Cardiac fibroblast (primary cell): ENCODE measurements around the gene ANKRD13A.
"Not testable (repeated sequence)": the region's sequence is repeated elsewhere in the genome, so short reads cannot be mapped to it uniquely, and the experiment has no call there.

Source experiments
- DNase-seq, 2 donors: peaks; one replicate each; pipeline versions ENCODE4 v3.0.0 to v3.0.0-alpha.2; 2010; ENCODE audit warnings: low read depth in 2 of 2
- H3K4me3 ChIP-seq, 2 donors: replicated peaks in 1 of 2; 1 replicate in 1 of 2; 2 replicates in 1 of 2; pipeline ENCODE4 v1.5.1; 2011; ENCODE audit warnings: low read depth in 2 of 2, low read length in 2 of 2, mild to moderate bottlenecking in 2 of 2, moderate library complexity in 1 of 2
- TF ChIP-seq, protein P1 (sequence below): IDR thresholded peaks from one replicate; pipeline ENCODE4 v1.5.1; 2011; ENCODE audit warnings: low read depth, mild to moderate bottlenecking, low read length, inconsistent platforms

Gene ANKRD13A

DNA sequence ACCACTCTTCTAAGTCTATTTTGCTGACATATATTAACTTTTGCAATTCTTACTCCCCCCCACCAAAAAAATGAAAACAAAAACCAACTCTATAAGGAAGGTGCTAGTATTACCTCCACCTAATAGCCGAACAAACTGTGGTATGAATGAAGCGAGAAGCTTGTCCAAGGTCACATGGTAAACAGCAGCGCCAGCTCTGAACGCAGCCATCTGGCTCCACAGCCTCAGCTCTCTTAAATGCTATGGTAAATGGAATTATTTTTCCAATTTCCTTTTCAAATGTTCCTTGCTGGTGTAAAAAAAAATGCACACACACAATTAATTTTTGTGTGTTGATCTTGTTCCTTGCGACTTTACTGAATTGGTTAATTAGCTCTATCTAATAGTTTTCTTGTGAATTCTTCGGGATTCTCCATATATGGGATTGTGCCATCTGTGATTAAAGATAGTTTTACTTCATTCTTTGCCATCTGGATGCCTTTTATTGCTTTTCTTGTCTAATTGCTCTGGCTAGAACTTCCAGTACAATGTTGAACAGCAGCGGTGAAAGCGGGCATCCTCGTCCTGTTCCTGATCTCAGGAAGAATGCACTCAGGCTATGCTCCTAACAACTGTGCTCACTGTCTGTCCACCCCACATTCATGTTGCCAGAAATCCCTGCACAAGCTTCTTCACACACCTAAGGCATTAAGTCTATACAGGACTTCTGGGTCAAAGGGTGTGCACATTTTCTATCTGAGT lies 59.8 kb downstream of the ANKRD13A start:
- DNase-seq = no peak
- TF ChIP-seq, protein P1, sequence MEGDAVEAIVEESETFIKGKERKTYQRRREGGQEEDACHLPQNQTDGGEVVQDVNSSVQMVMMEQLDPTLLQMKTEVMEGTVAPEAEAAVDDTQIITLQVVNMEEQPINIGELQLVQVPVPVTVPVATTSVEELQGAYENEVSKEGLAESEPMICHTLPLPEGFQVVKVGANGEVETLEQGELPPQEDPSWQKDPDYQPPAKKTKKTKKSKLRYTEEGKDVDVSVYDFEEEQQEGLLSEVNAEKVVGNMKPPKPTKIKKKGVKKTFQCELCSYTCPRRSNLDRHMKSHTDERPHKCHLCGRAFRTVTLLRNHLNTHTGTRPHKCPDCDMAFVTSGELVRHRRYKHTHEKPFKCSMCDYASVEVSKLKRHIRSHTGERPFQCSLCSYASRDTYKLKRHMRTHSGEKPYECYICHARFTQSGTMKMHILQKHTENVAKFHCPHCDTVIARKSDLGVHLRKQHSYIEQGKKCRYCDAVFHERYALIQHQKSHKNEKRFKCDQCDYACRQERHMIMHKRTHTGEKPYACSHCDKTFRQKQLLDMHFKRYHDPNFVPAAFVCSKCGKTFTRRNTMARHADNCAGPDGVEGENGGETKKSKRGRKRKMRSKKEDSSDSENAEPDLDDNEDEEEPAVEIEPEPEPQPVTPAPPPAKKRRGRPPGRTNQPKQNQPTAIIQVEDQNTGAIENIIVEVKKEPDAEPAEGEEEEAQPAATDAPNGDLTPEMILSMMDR = no peak
- no peak overlapping the region for H3K4me3 ChIP-seq

DNA sequence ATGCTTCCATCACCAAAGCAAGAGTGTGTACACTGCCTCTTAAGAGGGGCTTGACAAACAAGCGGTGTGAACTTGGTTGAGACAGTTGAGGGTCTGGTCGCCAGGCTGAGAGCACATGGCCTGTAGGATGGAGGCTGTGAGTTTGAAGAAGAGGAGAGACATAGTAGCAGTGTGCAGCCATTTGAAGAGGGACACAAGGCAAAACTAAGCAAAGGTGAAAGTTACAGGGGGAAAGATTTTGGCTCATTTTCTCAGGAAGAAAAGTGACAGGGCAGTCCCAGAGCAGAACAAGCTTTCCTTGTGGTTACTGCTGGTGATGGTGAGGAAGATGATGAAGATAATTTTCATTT lies 60.4 kb downstream of the ANKRD13A start:
- TF ChIP-seq, protein P1 = no peak
- DNase-seq = no peak
- no peak overlapping the region for H3K4me3 ChIP-seq

DNA sequence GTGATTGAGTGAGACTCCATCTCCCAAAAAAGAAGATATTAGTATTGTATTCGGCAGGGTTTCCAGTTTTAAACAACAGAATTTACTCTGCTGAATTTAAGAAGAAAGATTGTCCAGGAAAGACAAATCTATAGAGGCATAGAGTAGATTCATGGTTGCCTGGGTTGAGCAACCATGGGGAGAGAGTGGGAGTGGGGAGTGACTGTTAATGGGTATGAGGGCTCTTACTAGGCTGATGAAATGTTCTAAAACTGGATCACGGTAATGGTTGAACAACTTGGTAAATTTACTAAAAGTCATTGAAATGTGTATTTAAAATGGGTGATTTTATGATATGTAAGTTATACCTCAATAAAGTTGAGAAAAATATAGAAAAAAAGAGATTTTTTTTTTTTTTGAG lies 63.0 kb downstream of the ANKRD13A start:
- no peak for DNase-seq
- TF ChIP-seq, protein P1 = no peak
- H3K4me3 ChIP-seq = no peak overlapping the region

DNA sequence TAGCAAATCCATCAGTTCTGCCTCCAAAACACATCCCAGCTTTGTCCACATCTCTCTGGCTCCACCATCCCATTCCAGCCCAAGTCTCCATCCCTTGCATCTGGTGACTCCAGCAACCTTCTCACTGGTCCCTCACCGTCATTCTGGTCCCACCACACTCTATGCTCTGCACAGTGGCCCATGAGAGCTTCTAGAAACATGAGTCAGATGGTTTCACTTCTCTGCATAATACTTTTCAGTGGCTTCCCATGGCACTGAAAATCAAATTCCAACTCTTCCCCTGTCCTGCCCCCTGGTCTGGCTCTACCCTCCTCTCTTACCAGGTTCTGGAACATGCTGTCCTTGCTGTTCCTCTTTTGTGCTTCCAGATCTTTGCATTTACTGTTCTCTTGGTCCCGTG lies 66.3 kb downstream of the ANKRD13A start:
- H3K4me3 ChIP-seq = no peak overlapping the region
- no peak for DNase-seq
- TF ChIP-seq, protein P1 = no peak

DNA sequence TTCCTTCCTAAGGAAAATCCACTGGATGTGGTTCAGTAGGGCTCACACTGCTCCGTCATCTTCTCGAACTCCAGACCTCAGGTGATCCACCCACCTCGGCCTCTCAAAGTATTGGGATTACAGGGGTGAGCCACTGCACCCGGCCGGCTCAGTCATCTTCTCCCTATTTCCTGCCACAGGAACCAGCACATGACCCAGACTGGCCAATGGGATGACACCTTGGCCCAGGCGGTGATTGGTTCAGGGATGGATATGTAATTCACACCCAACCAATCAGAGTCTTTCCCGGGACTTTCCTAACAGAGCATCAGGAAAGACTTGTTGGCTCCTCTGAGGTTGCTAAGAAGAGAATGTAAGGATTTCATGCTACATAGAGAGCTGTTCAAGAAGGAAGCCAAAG lies 68.3 kb downstream of the ANKRD13A start:
- DNase-seq = no peak
- TF ChIP-seq, protein P1 = no peak

DNA sequence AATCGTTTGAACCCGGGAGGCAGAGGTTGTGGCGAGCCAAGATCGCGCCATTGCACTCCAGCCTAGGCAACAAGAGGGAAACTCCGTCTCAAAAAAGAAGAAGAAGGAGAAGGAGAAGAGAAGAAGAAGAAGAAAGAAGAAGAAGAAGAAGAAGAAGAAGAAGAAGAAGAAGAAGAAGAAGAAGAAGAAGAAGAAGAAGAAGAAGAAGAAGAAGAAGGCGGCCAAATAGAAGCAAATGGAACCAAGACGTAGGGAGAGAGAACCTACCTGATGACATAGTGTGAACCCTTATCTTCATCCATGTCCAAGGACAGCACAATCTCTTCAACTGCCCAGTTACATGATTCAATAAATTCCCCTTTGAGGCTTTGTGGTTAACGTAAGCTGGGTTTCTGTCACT lies 68.9 kb downstream of the ANKRD13A start:
- not testable (repeated sequence) for DNase-seq, H3K4me3 ChIP-seq

More for the DNA sequence above, 68.3 kb downstream of the ANKRD13A start:
- no peak overlapping the region for H3K4me3 ChIP-seq

DNA sequence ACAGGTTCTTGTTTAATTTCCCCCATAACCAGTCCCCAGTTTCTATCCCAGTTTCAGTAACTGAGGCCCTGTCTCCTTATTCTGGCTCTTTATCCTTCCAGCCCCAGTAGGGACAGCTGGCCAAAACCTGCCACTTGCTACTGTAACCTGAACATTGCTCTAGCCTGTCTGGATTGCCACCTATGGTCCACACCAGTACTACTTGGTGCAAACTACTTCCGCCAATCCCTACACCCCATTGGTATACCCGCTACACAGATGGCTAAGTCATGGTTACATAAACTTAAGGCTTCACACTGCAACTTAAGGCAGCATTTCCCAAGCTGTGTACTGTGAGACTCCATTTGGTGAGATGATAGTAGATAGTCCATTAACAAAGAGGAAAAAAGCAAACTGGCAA lies 69.4 kb downstream of the ANKRD13A start:
- DNase-seq = no peak
- TF ChIP-seq, protein P1 = no peak
- no peak overlapping the region for H3K4me3 ChIP-seq
